Liver (tissue), 3 donors: ENCODE data around the gene LRRC4B.
"Not testable (repeated sequence)": the region's sequence is repeated elsewhere in the genome, so short reads cannot be mapped to it uniquely, and the experiment has no call there.

ENCODE experiments used
- FOXA2 ChIP-seq: IDR thresholded peaks from 2 replicates; pipeline ENCODE4 v1.6.1; 2016; ENCODE audit warnings: antibody characterized with exemption
- GABPA ChIP-seq, 2 donors: IDR thresholded peaks in 1 of 2; conservative IDR thresholded peaks in 1 of 2; 2 replicates each; pipeline ENCODE4 v1.6.1; 2016; ENCODE audit warnings: antibody characterized with exemption in 2 of 2, mild to moderate bottlenecking in 1 of 2, moderate library complexity in 1 of 2
- MAX ChIP-seq: IDR thresholded peaks from 2 replicates; pipeline ENCODE4 v1.6.1; 2016; ENCODE audit warnings: antibody characterized with exemption
- REST ChIP-seq: IDR thresholded peaks from 2 replicates; pipeline ENCODE4 v1.6.1; 2016; ENCODE audit warnings: antibody characterized with exemption, mild to moderate bottlenecking
- TAF1 ChIP-seq: conservative IDR thresholded peaks from 2 replicates; pipeline ENCODE4 v1.6.1; 2016; ENCODE audit warnings: antibody characterized with exemption, mild to moderate bottlenecking
- YY1 ChIP-seq: IDR thresholded peaks from 2 replicates; pipeline ENCODE4 v1.6.1; 2016; ENCODE audit warnings: antibody characterized with exemption, mild to moderate bottlenecking
- TF ChIP-seq, protein P1 (sequence below): fragments of 150-350 bp; IDR thresholded peaks from 2 replicates; pipeline ENCODE4 v1.5.1; 2017; ENCODE audit warnings: improper control_type of control experiment, low read depth, low read length; ENCODE audit not compliant: missing input control
- donor health status: healthy.
- donor health status: healthy.

- TF ChIP-seq TAF1; YY1; MAX; GABPA (IDR thresholded peaks at IDR 0.05 in 1 of 2, conservative IDR thresholded peaks at IDR 0.05 in 1 of 2); REST; FOXA2: not testable (repeated sequence)
- TF ChIP-seq, protein P1, sequence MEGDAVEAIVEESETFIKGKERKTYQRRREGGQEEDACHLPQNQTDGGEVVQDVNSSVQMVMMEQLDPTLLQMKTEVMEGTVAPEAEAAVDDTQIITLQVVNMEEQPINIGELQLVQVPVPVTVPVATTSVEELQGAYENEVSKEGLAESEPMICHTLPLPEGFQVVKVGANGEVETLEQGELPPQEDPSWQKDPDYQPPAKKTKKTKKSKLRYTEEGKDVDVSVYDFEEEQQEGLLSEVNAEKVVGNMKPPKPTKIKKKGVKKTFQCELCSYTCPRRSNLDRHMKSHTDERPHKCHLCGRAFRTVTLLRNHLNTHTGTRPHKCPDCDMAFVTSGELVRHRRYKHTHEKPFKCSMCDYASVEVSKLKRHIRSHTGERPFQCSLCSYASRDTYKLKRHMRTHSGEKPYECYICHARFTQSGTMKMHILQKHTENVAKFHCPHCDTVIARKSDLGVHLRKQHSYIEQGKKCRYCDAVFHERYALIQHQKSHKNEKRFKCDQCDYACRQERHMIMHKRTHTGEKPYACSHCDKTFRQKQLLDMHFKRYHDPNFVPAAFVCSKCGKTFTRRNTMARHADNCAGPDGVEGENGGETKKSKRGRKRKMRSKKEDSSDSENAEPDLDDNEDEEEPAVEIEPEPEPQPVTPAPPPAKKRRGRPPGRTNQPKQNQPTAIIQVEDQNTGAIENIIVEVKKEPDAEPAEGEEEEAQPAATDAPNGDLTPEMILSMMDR: not testable (repeated sequence)
Observed at GRCh38 chr19:50604264-50605073, 36.2 kb upstream of the LRRC4B start.
